ENCODE results near the gene BMAL1.

Gene BMAL1

DNA sequence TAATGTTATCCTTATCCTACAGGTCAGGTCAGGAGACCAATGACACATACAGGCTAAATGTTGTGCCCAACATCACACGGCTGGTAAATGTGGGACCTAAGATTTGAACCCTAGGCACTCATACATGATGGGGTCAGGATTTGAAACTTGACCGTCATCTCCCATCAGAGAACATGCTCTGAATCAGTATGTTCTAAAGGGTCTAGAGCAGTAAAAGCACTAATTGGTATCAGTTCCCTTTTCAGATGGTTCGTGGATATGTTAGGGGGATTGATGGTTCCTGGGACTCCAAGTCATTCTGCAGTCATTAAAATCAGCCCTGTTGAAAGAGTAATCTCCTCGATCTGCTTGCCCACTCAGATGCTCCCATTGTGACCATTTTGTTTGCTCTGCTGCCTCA is 65.5 kb downstream of the BMAL1 start:
- DNase-seq (ENCODE audit: low spot score), result no peak

DNA sequence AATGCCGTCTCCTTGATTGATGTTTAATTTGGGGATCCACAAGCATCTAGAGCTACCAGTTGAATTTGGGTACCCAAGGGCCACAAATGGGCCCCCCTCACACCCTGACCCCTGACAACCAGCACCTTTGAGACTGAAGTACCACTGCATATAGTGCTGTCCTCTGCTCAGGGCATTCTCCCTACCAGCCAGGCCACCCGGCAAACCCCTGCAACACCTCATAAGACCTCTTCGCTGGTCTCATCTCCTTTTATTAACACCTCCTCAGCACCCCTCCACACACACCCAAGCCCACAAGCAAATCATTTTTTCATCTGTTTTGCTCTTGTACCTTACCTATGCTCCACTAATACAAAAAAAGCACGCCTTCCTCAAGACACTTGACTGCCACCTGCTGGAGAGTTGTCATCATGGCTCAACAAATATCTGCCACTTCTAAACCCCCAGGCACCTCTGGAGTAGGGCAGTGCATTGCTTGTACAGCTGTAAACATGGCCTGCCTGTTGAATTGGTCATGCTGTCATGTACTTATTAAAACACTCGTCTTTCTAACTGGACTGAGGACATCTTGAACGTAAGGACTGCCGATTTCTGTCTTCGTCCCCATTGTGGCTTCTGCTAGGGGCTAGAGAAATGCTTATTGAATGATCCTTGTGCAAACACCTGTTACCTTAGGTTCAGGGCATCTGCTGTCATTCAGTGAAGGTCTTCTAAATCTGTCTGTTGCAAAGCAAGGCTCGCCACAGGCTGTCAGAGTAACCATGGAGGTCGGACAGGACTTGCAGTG is 66.5 kb downstream of the BMAL1 start:
- peak; percentile 82 for DNase-seq (ENCODE audit: low spot score)

DNA sequence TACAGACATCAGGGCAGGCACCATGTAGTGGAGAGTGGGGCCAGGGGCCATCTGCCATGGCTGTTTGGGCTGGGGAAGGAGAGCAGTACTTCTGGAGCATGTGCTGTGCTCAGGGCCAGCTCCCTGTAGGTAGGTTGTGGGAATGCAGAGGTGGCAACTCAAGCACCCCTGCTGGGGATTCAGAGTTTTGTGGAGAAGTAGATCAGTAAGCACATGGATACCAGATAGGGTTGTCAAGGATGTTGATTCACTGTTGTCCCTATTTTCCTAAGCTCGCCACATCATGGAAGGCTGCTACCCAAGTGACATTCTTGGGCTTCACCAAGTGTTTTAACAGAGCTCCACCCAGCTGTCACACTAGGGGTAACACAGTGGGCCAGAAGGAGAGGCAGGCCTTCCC is 67.2 kb downstream of the BMAL1 start:
- no peak for DNase-seq (ENCODE audit: low spot score)

DNA sequence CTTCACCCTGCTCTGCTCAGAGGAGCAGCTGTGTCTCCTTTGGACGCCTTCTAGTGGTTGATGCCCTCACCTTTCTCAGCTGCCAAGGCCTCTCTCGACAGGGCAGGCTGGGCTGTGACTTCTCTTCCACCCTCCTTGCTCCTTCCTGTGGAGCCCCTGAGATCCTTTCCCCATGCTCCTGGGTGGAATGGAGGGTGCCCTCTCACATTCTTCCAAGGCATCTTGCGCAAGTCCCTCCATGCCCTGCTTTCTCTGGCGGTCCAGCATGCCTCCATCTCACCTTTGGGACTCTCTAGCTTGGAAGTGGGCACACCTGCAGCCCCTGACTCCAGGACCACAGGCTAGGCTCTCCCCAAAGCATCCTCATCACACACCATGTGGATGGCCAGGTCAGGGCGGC is 68.9 kb downstream of the BMAL1 start:
- no peak for DNase-seq (ENCODE audit: low spot score)

DNA sequence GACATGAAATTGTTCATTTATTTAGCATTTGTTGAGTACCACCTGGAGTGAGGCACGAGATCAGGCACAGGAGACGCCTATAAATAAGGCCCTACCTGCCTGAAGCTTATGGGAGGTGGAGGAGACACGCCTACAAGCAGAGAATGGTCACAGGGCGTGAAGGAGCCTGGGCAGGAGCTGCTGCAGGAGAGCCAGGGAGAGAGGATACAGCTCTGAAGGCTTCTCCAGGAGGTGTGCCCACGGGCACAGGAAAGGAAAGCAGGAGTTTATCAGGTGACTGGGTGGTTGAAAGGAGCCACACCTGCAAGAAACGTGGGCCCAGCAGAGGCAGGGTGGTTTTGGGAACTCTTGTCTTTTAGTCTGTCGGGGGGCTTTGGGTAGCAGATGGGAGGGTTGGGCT is 70.3 kb downstream of the BMAL1 start:
- no peak for DNase-seq (ENCODE audit: low spot score)

DNA sequence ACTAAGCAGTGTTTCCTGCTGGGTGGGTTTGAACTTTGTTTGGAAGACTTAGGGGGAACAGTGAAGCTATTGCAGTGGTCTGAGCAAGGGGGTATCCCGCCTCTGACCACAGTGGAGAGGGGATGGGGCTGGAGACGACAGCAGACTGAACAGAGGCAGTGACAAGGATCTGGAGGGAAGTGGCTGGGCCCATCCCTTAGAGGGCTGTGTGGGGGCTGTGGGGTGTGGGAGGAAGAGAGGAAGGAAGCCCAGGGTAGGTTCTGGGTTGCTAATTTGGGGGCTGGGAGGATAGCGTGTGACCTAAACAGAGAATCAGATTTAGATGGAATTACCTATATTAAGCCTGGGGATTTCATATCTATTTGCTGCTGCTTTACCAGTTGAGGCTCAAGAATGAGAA is 70.7 kb downstream of the BMAL1 start:
- DNase-seq (ENCODE audit: low spot score), result no peak

DNA sequence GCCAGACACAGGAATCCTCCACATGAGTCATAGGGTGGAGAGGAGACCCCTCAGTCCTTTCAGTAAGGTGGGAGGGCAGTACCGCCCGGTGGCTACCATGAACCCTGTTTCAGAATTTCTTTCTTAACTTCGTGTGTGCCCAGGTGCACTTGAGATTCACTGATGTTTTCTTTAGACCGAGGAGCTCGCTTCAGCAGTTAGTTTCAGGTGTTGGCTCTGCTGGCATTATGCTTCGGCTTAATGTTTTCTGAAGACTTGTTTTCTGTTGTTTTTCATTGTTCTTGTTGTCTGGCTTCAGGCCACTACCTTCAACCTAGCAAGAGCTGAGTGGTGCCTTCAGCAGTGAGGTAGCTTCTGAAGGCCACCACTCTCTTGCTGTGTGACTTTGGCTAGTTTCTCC is 71.5 kb downstream of the BMAL1 start:
- DNase-seq (ENCODE audit: low spot score), result no peak

DNA sequence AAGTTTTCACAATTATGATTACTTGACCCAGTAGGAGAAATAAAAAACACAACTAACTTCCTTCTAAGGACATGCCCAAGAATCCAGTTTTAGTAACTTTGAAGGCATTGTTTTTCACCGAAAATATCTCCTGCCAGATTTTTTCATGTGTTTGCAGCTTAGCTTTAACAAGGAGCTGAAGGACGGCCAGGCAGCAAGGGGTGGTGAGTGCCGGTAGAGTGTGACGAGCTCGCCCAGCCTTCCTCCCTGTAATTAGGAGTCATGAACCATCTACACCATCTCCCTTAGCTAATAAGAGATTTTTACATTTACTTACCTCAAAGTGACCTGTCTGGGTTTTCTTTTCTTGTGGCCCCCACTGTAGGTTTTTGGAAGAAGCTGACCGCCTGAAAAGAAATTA is 72.0 kb downstream of the BMAL1 start:
- DNase-seq (ENCODE audit: low spot score), result no peak

DNA sequence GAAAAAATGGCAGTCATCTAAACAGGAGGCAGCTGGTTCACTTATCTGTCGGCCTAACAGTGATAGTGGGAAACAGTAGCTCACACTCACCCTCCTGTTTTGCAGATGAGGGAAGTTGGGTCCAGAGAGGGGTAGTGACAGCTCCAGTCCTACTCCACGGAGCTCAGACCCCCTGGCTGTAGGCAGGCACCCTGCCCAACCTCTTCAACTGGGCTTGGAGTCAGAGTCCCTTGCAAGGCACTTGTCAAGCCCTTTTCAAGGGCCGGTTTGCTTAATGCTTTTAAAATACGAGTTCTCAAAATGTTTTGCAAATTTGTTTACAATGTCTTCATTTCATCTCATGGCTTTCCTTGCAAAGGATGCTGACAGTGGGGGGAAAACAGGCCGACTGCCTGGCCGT is 75.1 kb downstream of the BMAL1 start:
- no peak for DNase-seq (ENCODE audit: low spot score)

DNA sequence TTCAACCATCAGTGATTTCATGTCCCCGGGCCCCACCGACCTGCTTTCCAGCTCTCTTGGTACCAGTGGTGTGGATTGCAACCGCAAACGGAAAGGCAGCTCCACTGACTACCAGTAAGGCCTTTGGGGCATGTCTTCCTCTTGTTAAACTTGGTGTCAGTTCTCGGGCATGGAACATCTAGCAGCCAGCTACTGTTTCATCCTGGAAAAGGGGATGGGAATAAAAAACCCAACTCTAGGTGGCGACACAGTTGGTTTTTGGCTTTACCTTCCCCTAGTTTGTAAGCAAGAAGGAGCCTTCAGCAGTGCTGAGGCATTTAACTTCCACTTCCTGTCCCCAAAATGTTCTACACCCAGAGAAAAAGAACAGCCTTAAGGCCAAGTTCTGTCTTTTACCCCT is 76.7 kb downstream of the BMAL1 start:
- DNase-seq (ENCODE audit: low spot score), result peak; percentile 33

DNA sequence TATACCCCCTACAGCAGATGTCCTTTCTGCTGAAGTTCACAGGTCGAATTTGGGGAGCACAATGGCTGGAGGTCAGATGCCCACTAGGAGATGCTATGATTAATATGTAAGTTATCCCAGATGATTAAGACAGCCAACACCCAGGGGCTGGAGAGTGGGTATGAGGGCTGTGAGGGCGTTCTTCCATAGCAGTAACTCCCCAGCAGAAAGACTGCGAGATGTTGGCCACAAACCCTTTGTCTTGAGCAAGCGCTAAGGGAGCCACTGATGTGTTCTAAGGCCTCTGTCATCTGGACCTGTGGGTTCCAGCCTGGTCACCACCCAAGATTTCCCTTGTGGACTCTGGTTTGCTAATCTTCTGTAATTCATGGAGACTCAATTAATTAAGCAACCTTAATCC is 77.6 kb downstream of the BMAL1 start:
- DNase-seq (ENCODE audit: low spot score), result no peak

DNA sequence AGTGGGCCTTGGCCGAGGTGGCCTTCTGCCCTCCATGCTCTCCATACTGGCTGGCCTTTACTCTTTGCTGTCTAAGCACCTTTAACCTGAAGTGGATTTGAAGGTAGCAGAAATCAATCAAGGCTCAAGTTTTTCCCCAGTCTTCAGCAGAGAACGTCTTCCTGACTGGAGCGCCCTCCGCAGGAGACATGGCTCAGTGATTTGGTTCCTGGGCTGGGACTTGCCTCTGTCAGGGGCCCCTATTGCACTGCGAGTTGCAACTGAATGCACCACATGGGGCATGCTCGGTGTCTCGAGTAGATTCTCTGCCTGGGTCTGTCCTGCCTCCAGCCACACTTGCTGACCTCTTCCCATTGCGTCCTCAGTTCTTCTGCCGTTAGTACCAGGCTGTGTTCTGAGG is 79.6 kb downstream of the BMAL1 start:
- DNase-seq (ENCODE audit: low spot score), result no peak

DNA sequence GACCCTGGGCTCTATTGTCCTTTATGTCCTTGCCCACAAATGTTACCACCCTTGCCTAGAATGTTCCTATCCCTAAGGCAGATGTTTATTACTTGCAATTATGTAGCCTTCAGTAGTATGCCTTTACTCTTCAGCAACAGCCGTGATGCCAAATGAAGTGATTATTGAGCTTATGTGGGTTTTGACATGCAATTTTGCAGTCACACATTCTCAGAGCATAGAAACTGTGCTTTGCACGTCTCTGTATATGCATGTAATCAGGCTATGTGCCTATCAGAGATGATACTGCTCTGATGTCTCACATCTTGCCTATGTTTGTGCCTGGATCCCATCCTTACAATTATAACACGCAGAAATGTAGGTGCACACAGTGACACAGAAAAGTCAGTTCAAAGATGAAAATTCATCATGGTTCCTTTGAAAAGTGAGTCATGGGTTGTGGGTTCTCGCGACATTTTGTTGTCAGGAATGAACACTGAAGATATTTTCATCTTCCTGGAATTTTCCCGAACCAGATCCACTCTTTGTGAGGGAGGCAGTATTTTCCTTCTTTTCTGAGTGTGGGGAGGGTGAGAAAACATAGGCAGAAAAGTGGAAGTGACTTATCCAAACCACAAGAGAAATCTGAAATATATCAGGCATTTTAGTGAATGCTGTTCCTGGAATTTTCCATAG is 81.1 kb downstream of the BMAL1 start:
- DNase-seq (ENCODE audit: low spot score), result no peak

DNA sequence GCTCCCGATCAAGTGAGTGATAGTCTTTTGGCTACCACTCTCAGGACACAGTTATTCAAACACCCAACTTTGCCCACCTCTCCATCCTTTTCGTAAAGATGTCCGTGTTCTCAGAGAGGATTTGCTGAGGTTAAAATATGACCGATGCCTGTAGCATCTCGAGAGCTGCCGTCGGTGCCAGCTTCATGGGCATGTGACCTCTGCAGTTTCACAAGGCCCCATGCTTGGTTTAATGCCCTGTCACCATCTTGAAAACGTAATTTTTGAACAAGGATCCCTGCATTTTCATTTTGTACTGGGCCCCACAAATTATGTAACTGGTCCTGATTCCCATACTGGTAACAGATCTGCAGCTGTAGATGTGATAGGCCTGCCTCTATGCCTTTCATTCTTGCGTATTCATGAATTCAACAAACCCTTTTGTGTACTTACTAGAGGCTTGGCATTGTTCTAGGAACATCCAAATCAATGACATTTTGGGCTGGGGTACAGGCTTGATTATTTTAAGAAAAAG is 85.1 kb downstream of the BMAL1 start:
- DNase-seq (ENCODE audit: low spot score), result no peak

DNA sequence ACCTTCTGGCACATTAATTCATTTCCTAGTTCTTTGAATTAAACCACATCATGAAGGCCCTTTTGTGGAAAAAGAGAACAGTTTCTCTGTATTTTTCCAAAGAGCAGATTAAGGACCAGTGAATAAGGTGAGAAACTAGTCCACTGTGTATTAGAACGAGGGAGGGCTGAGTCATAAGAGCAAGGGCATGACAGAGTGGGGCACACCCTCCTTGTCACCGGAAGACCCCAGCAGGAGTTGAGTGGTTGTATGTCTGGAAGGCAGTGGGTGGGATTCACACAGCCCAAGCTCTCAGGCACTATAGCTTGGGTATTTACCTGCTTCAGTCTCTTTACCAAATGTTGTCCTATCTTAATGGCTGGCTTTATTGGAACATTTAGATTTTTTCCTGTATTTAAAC is 86.8 kb downstream of the BMAL1 start:
- no peak for DNase-seq (ENCODE audit: low spot score)

DNA sequence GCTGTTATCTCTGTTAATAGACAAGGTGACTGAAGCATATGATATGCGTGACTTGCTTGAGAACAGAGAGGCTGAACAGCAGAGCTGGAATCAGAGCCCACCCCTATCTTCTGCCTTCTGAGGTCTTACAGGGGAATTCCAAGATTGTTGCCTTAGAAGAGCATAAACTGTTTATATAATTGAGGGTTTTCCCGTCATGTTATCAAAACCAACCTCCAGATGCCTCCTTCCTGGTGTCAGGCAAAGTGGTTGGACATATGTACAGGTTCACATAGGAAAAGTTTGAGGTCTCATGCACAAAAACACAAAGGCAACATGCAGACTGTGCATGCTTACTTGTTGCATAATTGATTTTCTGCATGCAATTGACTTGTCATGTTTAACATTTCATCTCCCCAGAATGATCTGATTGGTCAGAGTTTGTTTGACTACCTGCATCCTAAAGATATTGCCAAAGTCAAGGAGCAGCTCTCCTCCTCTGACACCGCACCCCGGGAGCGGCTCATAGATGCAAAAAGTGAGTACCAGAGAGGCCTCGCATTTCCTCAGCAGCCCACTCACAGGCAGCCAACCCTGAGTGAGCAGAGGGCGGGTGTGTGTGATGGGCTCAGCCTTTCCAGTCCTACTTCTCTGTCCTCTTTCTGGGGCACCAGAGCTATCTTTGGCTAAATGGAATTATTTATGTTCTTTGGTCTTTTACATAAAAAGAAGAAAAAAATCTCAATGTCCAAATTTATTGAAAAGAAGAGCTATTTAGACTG is 88.9 kb downstream of the BMAL1 start:
- DNase-seq (ENCODE audit: low spot score), result no peak

DNA sequence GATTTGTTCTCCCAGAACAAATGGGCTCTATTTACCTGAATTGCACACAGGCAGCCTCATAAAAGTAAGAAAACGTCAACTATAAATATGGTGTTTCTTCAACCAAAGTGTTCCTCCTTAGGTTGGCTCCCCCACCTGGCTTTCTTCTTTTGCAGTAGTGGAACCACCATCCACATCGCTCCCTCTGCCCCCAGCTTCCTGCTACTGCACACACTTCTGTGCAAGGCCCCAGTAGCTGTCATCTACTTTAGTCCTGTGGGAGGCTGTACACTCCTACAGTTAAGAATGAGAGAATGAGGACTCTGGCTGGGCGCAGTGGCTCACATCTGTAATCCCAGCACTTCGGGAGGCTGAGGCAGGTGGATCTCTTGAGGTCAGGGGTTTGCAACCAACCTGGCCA is 89.5 kb downstream of the BMAL1 start:
- no peak for DNase-seq (ENCODE audit: low spot score)

DNA sequence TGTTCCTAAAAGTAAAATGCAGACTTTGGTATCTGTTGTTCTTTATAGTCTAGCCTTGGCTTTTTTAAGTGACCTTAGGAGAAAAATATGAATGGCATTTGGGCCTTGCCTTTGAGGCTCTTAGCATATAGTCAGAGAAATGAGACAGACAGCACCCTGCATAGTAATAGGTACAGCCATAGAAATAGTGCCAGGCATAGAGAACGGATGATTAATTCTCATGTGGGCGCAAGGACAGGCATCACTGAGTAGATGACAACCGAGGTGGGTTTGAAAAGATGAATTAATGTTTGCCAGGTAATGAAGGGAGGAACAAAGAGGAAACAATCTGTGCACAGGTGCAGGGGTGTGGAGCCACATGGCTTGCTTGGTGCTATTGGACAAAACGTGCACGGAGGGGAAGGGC is 90.5 kb downstream of the BMAL1 start:
- peak; percentile 21 for DNase-seq (ENCODE audit: low spot score)

DNA sequence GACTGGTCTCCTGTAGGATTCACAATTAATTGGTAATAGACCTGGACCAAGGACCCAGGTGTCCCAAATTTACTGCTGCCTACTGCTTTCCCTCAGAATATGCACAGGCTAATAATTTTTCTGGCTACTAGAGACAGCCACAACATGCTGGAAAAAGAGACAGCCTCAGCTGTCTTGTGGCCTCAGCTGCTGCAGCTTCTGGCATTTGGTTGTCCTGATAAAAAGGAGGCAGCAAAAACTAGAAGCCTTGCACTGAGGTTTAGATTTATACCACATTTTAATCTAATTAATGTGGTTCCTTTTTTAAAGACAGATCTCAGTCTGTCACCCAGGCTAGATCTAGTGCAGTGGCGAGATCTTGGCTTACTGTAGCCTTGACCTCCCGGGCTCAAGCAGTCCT is 95.6 kb downstream of the BMAL1 start:
- no peak for DNase-seq (ENCODE audit: low spot score)

DNA sequence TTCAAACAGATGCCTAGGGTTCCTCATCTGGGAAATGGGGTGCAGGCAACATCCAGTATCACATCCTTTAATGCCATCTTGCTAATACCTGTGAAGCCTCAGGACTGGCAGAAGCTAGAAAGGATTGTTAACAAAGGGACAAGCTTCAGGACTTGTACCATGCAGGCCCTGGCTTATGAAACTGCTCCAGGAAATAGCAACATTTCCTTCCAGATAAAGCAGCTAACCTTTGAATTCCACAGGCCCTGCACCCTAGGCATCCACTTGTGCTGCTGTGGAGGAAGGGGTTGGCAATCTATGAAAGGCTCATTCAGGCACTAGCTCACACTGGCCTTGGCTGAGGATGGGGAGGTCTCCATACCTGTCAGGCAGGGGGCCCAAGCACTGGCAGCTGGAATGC is 98.2 kb downstream of the BMAL1 start:
- no peak for DNase-seq (ENCODE audit: low spot score)

DNA sequence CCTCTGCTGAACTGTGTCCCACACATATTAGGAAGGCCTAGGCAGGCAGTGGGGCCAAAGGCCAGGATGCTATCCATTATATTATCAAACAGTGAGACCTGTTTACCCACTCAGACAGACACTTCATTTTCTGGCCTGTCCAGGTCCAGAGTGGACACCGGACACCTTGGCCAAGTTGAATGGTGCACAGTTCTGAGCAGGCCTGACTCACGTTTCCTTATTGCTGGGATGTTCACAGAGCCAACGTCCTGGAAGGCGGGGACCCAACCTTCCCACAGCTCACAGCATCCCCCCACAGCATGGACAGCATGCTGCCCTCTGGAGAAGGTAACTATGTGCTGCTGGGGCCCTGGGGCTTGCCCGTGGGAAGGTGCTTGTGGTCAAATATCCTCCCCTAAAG is 98.8 kb downstream of the BMAL1 start:
- DNase-seq (ENCODE audit: low spot score), result no peak

DNA sequence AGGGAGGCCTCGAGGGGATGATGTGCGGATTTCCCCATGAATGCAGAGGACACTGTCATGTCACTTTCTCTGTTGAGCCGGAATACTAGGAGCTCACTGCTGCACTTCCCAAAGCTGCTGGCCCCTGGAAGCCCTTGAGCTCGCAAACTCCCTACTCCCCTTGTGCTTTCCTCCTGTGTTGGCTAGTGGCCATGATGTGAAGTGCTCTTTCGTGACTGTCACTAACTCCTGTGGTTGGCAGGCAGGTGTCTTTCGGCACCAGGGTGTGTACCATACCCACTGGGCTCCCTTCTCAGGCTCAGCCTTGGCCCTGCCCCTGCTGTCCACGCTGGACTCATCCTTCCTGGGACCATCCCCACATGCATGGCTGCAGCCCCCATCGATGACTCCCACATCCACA is 99.2 kb downstream of the BMAL1 start:
- no peak for DNase-seq (ENCODE audit: low spot score)

DNA sequence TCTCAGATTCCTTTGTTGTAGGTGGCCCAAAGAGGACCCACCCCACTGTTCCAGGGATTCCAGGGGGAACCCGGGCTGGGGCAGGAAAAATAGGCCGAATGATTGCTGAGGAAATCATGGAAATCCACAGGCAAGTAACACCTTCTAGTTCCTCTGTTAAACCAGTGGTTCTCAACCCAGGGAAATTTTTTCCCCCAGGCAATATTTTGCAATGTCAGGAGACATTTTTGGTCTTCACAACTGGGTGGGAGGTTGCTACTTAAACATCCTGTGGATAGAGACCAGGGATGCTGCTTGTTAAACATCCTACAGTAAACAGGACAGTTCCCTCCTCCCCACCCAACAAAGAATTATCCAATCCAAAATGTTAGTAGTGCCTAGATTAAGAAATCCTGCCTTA is 100.7 kb downstream of the BMAL1 start:
- no peak for DNase-seq (ENCODE audit: low spot score)
